HG03280 (cell line): ENCODE measurements around the gene FOXI3.
"Not testable (repeated sequence)": the region's sequence is repeated elsewhere in the genome, so short reads cannot be mapped to it uniquely, and the experiment has no call there.

ENCODE experiments used
- ATAC-seq: cut with Tn5 transposase; IDR thresholded peaks from one replicate; pipeline ENCODE4 v1.9.1; 2021; ENCODE audit warnings: mild to moderate bottlenecking, moderate library complexity; ENCODE audit not compliant: unreplicated experiment

FOXI3 gene

DNA sequence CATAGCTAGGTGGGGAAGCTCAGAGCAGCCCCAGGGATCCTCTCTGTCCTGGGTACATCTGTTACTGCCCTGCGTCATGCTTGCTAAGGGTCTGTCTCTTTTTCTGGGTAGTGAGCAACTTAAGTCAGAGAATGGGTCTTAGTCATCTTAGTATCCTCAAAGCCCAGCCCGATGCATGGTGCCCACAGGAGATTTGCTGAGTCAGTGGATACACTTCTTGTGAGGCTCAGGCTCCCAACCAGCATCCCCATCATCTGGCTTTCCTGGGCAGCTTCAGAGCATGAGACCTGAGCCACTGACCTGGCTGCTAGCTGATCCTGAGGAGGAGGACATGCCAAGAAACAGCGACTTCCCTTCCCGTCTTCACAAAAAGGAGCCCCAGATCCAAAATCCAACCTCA is 10.0 kb downstream of the FOXI3 start:
- no peak for ATAC-seq

DNA sequence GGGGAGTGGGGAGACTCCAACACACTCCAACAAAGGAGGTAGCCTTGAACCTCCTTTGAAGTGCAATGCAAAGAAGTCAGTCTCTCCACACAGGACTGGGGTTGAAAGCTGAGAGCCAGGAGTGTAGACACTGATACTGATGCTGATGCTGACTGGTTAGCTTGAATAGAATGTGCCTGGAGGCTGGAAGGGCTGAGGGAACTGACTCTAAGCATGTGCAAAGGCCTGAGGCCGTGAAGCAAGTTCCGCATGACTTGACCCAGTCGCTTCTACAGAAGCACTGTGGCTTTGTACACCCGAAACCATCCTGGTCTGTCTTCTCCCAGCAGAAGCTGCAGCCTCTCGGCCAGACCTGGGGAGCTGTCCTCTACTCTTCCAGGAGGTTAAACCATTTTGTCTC is 10.4 kb downstream of the FOXI3 start:
- ATAC-seq: no peak

DNA sequence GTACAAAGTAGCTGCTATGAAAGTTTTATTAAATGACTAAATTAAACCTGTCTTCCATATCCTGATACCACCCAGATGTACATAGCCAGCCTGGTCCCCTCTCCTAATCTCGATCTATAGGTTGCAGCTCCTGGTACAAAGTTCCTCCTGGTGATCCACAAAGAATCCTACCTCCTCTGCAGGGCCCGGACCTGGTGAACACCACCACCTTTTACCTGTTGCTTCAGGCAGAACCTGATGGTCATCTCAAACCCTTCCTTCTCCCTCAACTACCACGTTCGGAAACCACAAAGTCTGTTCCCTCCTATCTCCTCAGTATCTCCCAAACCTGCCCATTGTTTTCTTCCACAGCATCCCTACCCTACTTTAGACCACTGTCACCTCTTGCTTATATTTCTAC is 15.5 kb downstream of the FOXI3 start:
- ATAC-seq: no peak

DNA sequence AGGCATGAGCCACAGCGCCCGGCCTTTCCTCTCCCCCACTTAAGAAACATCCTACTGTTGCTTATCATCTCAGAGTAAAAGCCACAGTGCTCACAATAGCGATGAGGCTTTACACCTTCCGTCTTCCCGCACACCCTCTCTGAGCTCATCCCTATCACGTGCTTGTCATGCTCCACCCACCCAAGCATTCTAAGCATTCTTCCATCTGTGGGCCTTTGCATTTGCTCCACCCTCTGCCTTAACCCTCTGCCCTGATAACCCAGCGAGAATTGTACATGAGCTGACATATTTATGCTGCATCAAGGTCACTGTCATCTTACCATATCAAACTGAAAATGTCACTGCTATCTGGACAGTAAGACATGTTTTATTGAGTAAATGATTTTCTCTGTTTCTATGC is 22.6 kb downstream of the FOXI3 start:
- no peak for ATAC-seq

DNA sequence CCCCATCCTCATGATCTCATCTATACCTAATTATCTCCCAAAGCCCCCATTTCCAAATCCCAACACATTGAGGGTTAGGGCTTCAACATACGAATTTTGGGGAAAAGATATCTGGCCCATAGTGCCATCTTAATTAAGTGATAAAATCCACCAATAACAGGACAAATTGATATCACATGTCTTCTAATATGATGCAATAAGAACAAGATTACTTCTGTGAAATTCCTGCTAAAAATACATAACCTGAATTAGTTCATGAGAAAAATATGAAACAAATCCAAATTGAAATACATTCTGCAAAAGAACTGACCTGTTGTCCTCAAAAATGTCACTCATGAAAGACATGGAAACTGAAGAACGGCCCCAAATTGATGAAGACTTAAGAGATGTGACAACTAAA is 28.8 kb downstream of the FOXI3 start:
- no peak for ATAC-seq

DNA sequence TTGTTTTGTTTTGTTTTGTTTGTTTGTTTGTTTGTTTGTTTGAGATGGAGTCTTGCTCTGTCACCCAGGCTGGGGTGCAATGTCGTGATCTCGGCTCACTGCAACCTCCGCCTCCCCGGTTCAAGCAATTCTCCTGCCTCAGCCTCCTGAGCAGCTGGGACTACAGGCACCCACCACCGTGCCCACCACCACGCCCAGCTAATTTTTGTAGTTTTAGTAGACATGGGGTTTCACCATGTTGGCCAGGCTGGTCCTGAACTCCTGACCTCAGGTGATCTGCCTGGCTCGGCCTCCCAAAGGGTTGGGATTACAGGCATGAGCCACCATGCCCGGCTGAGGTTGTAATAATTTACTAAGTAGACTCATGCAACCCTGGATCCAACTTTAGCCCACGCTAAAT is 33.4 kb downstream of the FOXI3 start:
- not testable (repeated sequence) for ATAC-seq

DNA sequence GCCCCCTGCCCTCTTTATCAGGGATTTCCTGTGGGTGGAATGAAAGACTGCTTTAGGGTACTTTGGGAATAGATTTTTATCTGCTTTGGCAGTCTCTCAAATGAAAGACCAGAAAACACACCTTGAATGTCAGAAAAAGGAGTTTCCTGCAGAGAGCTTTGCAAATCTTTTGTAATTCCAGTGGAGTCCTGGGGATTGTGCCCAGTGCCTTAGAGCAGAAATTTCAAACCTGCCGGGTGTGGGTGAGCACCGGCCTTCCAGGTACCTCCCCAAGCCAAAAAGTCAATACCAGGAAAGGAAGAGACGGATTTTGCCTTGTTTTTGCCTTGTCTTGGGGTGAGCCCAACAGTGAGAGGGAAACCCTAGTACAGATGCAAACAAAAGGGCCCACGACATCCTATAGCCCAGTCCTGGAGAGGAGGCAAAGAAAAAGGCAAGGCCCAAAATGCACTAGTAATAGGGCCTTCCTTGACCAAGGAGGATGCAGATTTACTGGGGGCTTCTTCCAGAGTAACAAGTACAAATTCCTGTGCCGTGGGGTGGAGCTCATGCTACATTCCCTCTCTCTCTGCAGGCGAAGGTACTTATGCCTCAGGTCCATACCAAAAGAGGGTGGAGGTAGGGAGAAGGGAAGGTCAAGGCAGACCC is 36.4 kb downstream of the FOXI3 start:
- ATAC-seq: no peak

DNA sequence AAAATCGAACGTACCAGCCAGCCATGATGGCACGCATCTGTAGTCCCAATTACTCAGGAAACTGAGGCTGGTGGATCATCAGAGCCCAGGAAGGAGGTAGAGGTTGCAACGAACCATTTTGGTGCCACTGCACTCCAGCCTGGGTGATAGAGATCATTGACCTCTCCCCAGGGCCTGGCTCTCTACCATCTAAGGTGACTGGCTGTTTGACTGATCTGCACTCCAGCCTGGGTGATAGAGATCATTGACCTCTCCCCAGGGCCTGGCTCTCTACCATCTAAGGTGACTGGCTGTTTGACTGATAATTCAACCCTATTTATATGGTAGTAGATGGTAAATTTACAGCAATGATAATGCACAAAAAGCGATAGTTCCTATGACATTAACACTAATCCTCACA is 43.6 kb downstream of the FOXI3 start:
- ATAC-seq: not testable (repeated sequence)

DNA sequence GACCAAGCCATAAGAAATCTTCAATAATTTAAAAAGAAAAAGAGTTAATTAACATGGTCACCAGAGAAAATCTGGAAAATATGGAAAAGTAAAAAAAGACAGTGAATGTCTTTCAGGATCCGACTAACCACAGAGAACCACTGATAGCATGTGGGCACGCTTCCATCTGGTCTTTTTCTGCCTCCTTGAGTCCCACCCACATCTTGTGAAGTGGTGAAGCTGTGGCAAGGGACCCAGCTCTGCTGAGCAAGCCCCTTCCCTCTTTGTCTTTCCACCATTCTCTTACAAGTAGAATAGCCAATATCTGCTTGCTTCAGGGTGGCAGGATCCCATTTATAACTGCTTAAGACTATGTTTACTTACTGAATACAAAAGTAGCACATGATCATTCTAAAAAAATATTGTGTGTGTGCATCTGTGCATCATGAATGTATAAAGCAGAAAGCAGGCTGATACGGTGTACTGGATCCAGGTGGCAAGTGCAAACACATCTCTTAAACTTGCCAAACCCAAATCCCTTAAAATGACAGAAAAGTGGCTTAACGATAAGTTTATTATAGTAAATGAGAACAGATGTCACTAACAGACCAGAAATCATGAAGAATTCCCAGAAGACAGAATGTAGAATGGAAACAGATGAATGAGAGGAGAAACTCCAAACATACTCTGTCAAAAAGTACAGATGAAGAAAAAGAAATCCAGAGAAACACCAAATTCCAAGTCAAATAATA is 52.3 kb downstream of the FOXI3 start:
- ATAC-seq: no peak

DNA sequence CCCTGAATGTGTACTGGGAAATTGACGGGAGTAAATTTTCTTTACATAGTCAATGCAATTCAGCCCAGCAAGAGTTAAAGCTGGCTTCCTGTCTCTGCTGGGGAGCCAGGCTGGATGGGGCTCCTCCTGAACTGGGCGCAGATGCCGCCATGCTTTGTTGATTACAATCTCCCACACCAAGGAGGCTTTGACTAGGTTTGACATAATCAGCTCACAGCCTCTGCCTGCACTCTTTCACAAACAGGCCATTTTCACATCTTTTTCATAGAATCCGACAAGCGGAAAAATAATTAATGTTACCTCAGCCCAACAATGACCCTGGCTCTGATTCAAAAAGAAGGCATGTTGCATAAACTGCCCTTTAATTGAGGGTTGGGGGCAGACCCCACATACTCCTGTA is 54.3 kb downstream of the FOXI3 start:
- no peak for ATAC-seq
